Natural killer cell (primary cell): ENCODE measurements around the gene ARL11. TPM values are rescaled to one million over a fixed set of nuclear protein-coding genes. Genes with fewer than 3 reads are reported as not detected.
"Not testable (repeated sequence)": the region's sequence is repeated elsewhere in the genome, so short reads cannot be mapped to it uniquely, and the experiment has no call there.

Experiments used
- ATAC-seq, 3 donors: fragments of 150-1000 bp in 2 of 3; fragments of 200-7000 bp in 1 of 3; cut with Tn5 transposase; 1 replicate in 1 of 3; 2 replicates in 2 of 3; pipeline ENCODE4 v1.10.0; 2021; ENCODE audit warnings: mild to moderate bottlenecking in 2 of 3, moderate library complexity in 2 of 3
- DNase-seq, 2 donors: peaks; one replicate each; pipeline versions ENCODE4 v3.0.0 to v3.0.0-alpha.2; 2013 to 2021; ENCODE audit warnings: mixed read lengths in 1 of 2
- H3K27ac ChIP-seq: one replicate; pipeline ENCODE4 v1.5.1; 2013; ENCODE audit warnings: mild to moderate bottlenecking, low read length
- H3K27me3 ChIP-seq: one replicate; pipeline ENCODE4 v1.6.1; 2013; ENCODE audit warnings: low read length; ENCODE audit not compliant: control insufficient read depth, insufficient read depth
- H3K36me3 ChIP-seq: one replicate; pipeline ENCODE4 v1.6.1; 2013; ENCODE audit warnings: low read length; ENCODE audit not compliant: control insufficient read depth, insufficient read depth
- H3K4me1 ChIP-seq: one replicate; pipeline ENCODE4 v1.6.1; 2013; ENCODE audit warnings: low read length; ENCODE audit not compliant: control insufficient read depth, insufficient read depth
- H3K4me3 ChIP-seq: one replicate; pipeline ENCODE4 v1.5.1; 2013; ENCODE audit warnings: low read length
- H3K9me3 ChIP-seq: one replicate; pipeline ENCODE4 v1.6.1; 2013; ENCODE audit warnings: low read length; ENCODE audit not compliant: control insufficient read depth, insufficient read depth
- H3K27ac Mint-ChIP-seq, 2 donors: one replicate each; pipeline ENCODE4 v1.8.0; 2022; ENCODE audit warnings: mild to moderate bottlenecking in 2 of 2, mixed read lengths in 2 of 2, moderate library complexity in 1 of 2
- H3K27me3 Mint-ChIP-seq, 2 donors: one replicate each; pipeline ENCODE4 v1.8.0; 2022; ENCODE audit warnings: low read depth in 2 of 2, mixed read lengths in 2 of 2
- H3K36me3 Mint-ChIP-seq: one replicate; pipeline ENCODE4 v1.8.0; 2022; ENCODE audit warnings: mixed read lengths
- H3K4me1 Mint-ChIP-seq, 2 donors: one replicate each; pipeline ENCODE4 v1.8.0; 2022; ENCODE audit warnings: mixed read lengths in 2 of 2
- H3K4me3 Mint-ChIP-seq: one replicate; pipeline ENCODE4 v1.8.0; 2022; ENCODE audit warnings: mild to moderate bottlenecking, moderate library complexity, mixed read lengths
- H3K9me3 Mint-ChIP-seq, 2 donors: one replicate each; pipeline ENCODE4 v1.8.0; 2022; ENCODE audit warnings: mixed read lengths in 2 of 2
- CTCF ChIP-seq: fragments of 200-600 bp; IDR thresholded peaks from one replicate; pipeline ENCODE4 v1.8.0; 2022; ENCODE audit warnings: antibody characterized with exemption
- WGBS: methylation state at CpG from one replicate; pipeline ENCODE4 v1.1.7; 2013; ENCODE audit warnings: missing lambda C conversion rate; ENCODE audit not compliant: insufficient coverage; 5-methylcytosine and 5-hydroxymethylcytosine counted together
- intact Hi-C: fragments of 100-400 bp; cut with micrococcal nuclease; formaldehyde crosslinking; loops from one replicate; pipeline ENCODE4 v1.14.2; 2022
- total RNA-seq, 4 donors: library from RNA; stranded (reverse); fragments of 120-200 nt in 1 of 4; gene quantifications; one replicate each; pipeline versions ENCODE4 v1.2.3 to v1.2.4, GENCODE V29; 2013 to 2022

Gene ARL11
- total RNA-seq, 3 donors from 2014 or later (not counting 1 experiment from before 2014, with no cell fraction given) = 0.48 to 1.5 (median 0.61) TPM

DNA sequence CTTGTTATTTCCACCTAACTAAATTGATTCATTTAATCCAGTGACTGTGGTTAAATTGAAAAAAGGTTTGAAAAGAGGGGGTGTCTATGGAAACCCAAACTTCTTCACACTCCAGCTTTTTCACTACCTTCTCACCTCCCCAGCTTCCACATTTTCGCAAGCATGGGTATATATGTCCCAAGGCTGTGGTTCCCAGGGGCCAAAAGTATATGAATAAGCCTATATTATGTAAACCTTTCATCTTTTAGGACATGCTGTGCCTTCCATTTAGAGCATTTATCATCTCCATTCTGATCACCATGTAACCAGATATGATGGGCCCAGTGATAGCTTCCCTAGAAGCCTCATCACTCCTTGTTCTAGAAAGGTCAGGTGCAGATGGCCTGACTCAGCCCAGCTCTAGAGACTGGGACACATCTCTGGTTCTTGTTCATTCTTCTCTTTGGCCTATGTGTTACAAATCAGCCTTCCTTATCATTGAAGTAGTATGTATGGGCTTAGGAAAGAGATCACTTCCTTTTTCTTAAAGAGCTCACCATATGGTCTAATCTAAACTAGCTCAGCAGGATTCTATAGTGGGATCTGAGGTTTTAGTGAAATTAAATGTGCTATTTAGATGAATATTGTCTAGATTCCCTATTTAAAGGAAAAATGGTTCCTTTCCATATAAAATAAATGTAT is 19.5 kb upstream of the ARL11 start:
- no peaks in the 10 kb centered on the region for H3K27me3 Mint-ChIP-seq
- H3K36me3 Mint-ChIP-seq = no peaks in the 10 kb centered on the region
- no peaks in the 10 kb centered on the region for H3K27me3 ChIP-seq
- H3K4me3 Mint-ChIP-seq = no peak overlapping the region
- H3K4me1 Mint-ChIP-seq = peaks cover 6 to 7% of the 10 kb centered on the region in 2 donors
- no peak overlapping the region for H3K27ac ChIP-seq
- H3K9me3 ChIP-seq = no peaks in the 10 kb centered on the region
- no peak overlapping the region for H3K4me3 ChIP-seq
- DNase-seq (no peak), ATAC-seq (no peak)
- H3K27ac Mint-ChIP-seq = no peak overlapping the region
- 80% methylated on average over 1 of the region's 1 CpG for WGBS
- TF ChIP-seq CTCF = no peak
- H3K9me3 Mint-ChIP-seq = no peaks in the 10 kb centered on the region
- no peaks in the 10 kb centered on the region for H3K36me3 ChIP-seq
- peaks cover 6% of the 10 kb centered on the region for H3K4me1 ChIP-seq
- intact Hi-C loops = no loop called here

GRCh38 chr13:49610176-49610575 is 18.1 kb upstream of the ARL11 start:
- Histone ChIP-seq H3K4me1 (peaks cover 6% of the 10 kb centered on the region), H3K4me3 (no peak overlapping the region), H3K27ac (no peak overlapping the region), H3K36me3 (no peaks in the 10 kb centered on the region), H3K9me3 (no peaks in the 10 kb centered on the region), H3K27me3 (no peaks in the 10 kb centered on the region)
- ATAC-seq (no peak), DNase-seq (no peak)
- Mint-ChIP-seq H3K4me1 (peaks cover 6 to 7% of the 10 kb centered on the region in 2 donors), H3K27me3 (no peaks in the 10 kb centered on the region), H3K36me3 (no peaks in the 10 kb centered on the region), H3K4me3 (no peak overlapping the region), H3K9me3 (no peaks in the 10 kb centered on the region), H3K27ac (no peak overlapping the region)
- TF ChIP-seq CTCF = no peak
- intact Hi-C loops = no loop called here
- 83% methylated on average over 1 of the region's 1 CpG for WGBS

DNA sequence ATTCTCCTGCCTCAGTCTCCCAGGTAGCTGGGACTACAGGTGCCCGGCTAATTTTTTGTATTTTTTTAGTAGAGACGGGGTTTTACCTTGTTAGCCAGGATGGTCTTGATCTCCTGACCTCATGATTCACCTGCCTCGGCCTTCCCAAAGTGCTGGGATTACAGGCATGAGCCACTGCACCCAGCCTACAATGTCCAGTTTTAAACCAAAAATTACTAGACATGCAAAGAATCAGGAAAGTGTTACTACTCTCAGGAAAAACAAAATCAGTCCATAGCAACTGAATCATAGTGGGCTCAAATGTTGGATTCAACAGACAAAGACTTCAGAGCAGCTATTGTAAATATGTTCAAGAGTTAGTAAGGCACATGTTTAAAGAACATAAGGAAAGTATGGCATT is 16.3 kb upstream of the ARL11 start:
- H3K4me1 Mint-ChIP-seq, H3K9me3 Mint-ChIP-seq: not testable (repeated sequence)

GRCh38 chr13:49615836-49616675 is 12.3 kb upstream of the ARL11 start:
- H3K9me3 Mint-ChIP-seq = no peaks in the 10 kb centered on the region
- Histone ChIP-seq H3K4me1 (no peaks in the 10 kb centered on the region), H3K27me3 (no peaks in the 10 kb centered on the region), H3K36me3 (no peaks in the 10 kb centered on the region), H3K27ac (no peak overlapping the region), H3K9me3 (no peaks in the 10 kb centered on the region), H3K4me3 (no peak overlapping the region)
- ATAC-seq = no peak
- H3K27me3 Mint-ChIP-seq = no peaks in the 10 kb centered on the region
- H3K4me1 Mint-ChIP-seq = peaks cover 0 to 5% of the 10 kb centered on the region in 2 donors
- no peaks in the 10 kb centered on the region for H3K36me3 Mint-ChIP-seq
- H3K4me3 Mint-ChIP-seq = no peak overlapping the region
- no peak for TF ChIP-seq CTCF
- no peak for DNase-seq
- WGBS = 79% methylated on average over 6 of the region's 8 CpGs
- no peak overlapping the region for H3K27ac Mint-ChIP-seq
- intact Hi-C loops = no loop called here

More for the DNA sequence above, 16.3 kb upstream of the ARL11 start:
- H3K9me3 ChIP-seq, intact Hi-C loops, DNase-seq, H3K4me1 ChIP-seq, ATAC-seq, H3K36me3 ChIP-seq, H3K4me3 ChIP-seq, H3K4me3 Mint-ChIP-seq, H3K27ac Mint-ChIP-seq, H3K27me3 ChIP-seq, H3K27ac ChIP-seq, H3K27me3 Mint-ChIP-seq, H3K36me3 Mint-ChIP-seq: not testable (repeated sequence)
- 98% methylated on average over 3 of the region's 3 CpGs for WGBS
